CD4-positive, CD25-positive, alpha-beta regulatory T cell (primary cell): Measurements from ENCODE around the gene PMPCB. TPM values are rescaled to one million over a fixed set of nuclear protein-coding genes. Genes with fewer than 3 reads are reported as not detected.

ENCODE experiments used
- ATAC-seq, 2 donors: fragments of 150-1000 bp; cut with Tn5 transposase; one replicate each; pipeline ENCODE4 v1.10.0; 2021; ENCODE audit warnings: low read depth in 2 of 2, moderate number of reproducible peaks in 2 of 2, moderate library complexity in 1 of 2
- DNase-seq, 3 donors: peaks; one replicate each; pipeline versions ENCODE4 v3.0.0 to v3.0.0-alpha.2; 2012 to 2022; ENCODE audit warnings: mixed read lengths in 1 of 3
- H3K27ac ChIP-seq: one replicate; pipeline ENCODE4 v1.7.0; 2013; ENCODE audit warnings: mild to moderate bottlenecking, low read length; ENCODE audit not compliant: insufficient read depth, poor library complexity, severe bottlenecking
- H3K27me3 ChIP-seq: one replicate; pipeline ENCODE4 v1.7.0; 2013; ENCODE audit warnings: low read length; ENCODE audit not compliant: control insufficient read depth, insufficient read depth
- H3K36me3 ChIP-seq: one replicate; pipeline ENCODE4 v1.7.0; 2013; ENCODE audit warnings: mild to moderate bottlenecking, low read length, moderate library complexity; ENCODE audit not compliant: control insufficient read depth, insufficient read depth
- H3K4me1 ChIP-seq: 2 replicates; pipeline ENCODE4 v1.7.0; 2013; ENCODE audit warnings: mild to moderate bottlenecking, low read length; ENCODE audit not compliant: insufficient read depth, control insufficient read depth, poor library complexity, severe bottlenecking
- H3K4me3 ChIP-seq: one replicate; pipeline ENCODE4 v1.7.0; 2013; ENCODE audit warnings: low read depth, mild to moderate bottlenecking, low read length, moderate library complexity
- H3K9me3 ChIP-seq, 2 experiments: 1 replicate in 1 of 2; 2 replicates in 1 of 2; pipeline ENCODE4 v1.7.0; 2013; ENCODE audit warnings: low read length in 2 of 2, mild to moderate bottlenecking in 1 of 2, moderate library complexity in 1 of 2; ENCODE audit not compliant: control insufficient read depth in 2 of 2
- H3K27ac Mint-ChIP-seq, 3 donors: one replicate each; pipeline ENCODE4 v1.8.0; 2020 to 2022; ENCODE audit warnings: mild to moderate bottlenecking in 3 of 3, mixed read lengths in 3 of 3, moderate library complexity in 2 of 3
- H3K27me3 Mint-ChIP-seq: one replicate; pipeline ENCODE4 v1.8.0; 2022; ENCODE audit warnings: mild to moderate bottlenecking, mixed read lengths
- H3K36me3 Mint-ChIP-seq: one replicate; pipeline ENCODE4 v1.8.0; 2020; ENCODE audit warnings: mixed read lengths
- H3K4me1 Mint-ChIP-seq, 4 donors: one replicate each; pipeline ENCODE4 v1.8.0; 2020 to 2022; ENCODE audit warnings: mixed read lengths in 4 of 4, mild to moderate bottlenecking in 1 of 4
- H3K4me3 Mint-ChIP-seq, 4 donors: one replicate each; pipeline ENCODE4 v1.8.0; 2020 to 2022; ENCODE audit warnings: mild to moderate bottlenecking in 4 of 4, mixed read lengths in 4 of 4, moderate library complexity in 3 of 4
- H3K9me3 Mint-ChIP-seq, 7 donors: one replicate each; pipeline ENCODE4 v1.8.0; 2020 to 2022; ENCODE audit warnings: mixed read lengths in 7 of 7, mild to moderate bottlenecking in 3 of 7, moderate library complexity in 2 of 7
- polyA plus RNA-seq, 4 donors: library from polyadenylated mRNA; unstranded; fragments of 300-500 nt; fragmentation: Illumina TruSeq; gene quantifications; one replicate each; pipeline ENCODE4 v1.2.3, GENCODE V29; 2021
- total RNA-seq: library from RNA; stranded (reverse); gene quantifications from one replicate; pipeline ENCODE4 v1.2.3, GENCODE V29; 2022

PMPCB gene
- total and polyA plus RNA-seq, 5 donors from 2014 or later = 85.5 to 89.7 (median 87.4) TPM

DNA sequence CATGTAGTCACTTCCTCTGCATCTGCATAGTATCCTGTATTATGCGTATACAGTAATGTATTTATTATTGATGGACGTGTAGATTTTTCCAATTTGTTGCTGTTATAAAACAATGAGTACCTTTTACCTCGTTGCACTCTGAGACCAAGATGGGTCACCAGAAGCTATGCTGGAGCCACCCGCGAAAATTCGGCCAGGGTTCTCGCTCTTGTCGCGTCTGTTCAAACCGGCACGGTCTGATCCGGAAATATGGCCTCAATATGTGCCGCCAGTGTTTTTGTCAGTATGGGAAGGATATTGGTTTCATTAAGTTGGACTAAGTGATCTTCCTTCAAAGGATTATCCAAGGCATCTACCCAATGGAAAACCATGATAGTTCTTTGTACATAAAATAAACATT lies 51.2 kb downstream of the PMPCB start:
- Mint-ChIP-seq H3K4me3 (peak overlapping the region; percentile 93 to 100 (median 100)), H3K9me3 (no peaks in the 10 kb centered on the region), H3K36me3 (peaks cover 13% of the 10 kb centered on the region), H3K27me3 (peaks cover 4% of the 10 kb centered on the region), H3K27ac (peak overlapping the region in 2 of 3 donors; percentile 98), H3K4me1 (peaks cover 29 to 84% (median 63%) of the 10 kb centered on the region in 4 donors)
- peaks cover 56% of the 10 kb centered on the region for H3K4me1 ChIP-seq
- H3K27ac ChIP-seq = peak overlapping the region; percentile 90
- H3K36me3 ChIP-seq = peaks cover 19% of the 10 kb centered on the region
- DNase-seq = peak in 1 of 3 donors; percentile 24
- H3K27me3 ChIP-seq = no peaks in the 10 kb centered on the region
- ATAC-seq = no peak
- H3K4me3 ChIP-seq = peak overlapping the region; percentile 97
- H3K9me3 ChIP-seq = no peaks in the 10 kb centered on the region

DNA sequence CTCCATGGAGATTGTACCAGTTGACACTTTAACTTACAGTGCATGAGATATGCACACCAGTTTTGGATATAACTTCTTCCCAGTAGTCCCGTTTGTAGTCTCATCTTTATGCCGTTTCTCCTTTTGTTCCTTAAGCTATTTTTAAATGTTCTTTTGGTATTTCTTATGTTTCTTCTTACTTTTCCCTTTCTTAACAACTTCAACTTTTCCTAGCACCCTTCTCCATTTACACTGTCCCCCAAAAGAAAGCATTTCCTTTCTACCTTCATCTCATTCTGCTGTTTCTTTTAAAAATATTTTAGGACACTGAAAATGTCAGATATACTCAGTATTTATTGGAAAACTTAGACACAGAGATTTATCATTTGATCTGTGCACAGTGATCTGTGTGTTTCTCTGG lies 51.7 kb downstream of the PMPCB start:
- Mint-ChIP-seq H3K4me1 (peaks cover 29 to 79% (median 59%) of the 10 kb centered on the region in 4 donors), H3K9me3 (no peaks in the 10 kb centered on the region), H3K27me3 (peaks cover 4% of the 10 kb centered on the region), H3K4me3 (peak overlapping the region; percentile 93 to 100 (median 100)), H3K36me3 (peaks cover 13% of the 10 kb centered on the region), H3K27ac (peak overlapping the region in 2 of 3 donors; percentile 53 to 98)
- Histone ChIP-seq H3K4me1 (peaks cover 51% of the 10 kb centered on the region), H3K27me3 (no peaks in the 10 kb centered on the region), H3K27ac (no peak overlapping the region), H3K4me3 (peak overlapping the region; percentile 97), H3K9me3 (no peaks in the 10 kb centered on the region), H3K36me3 (peaks cover 19% of the 10 kb centered on the region)
- DNase-seq (no peak), ATAC-seq (no peak)

DNA sequence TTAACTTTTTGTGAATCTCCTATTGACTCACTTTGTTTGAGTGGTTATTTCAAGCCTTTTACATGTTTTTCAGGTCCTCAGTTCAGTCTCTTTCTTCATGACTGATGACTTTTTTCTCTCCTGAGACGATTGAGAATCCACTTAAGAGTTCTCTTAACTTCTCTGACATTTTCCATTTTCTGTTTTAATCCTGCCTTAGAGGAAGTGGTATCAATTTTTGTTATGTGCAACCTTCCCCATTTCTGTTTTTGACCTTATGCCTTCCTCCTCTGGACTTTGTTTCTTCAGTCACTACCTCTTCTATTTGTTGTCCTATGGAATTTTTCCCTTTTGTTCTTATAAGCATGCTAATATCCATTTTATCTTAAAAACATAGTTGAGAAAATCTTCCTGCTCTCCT lies 52.6 kb downstream of the PMPCB start:
- Histone ChIP-seq H3K4me3 (peak overlapping the region; percentile 52), H3K4me1 (peaks cover 49% of the 10 kb centered on the region), H3K9me3 (no peaks in the 10 kb centered on the region), H3K27ac (no peak overlapping the region), H3K27me3 (no peaks in the 10 kb centered on the region), H3K36me3 (peaks cover 22% of the 10 kb centered on the region)
- DNase-seq = no peak
- Mint-ChIP-seq H3K27ac (peak overlapping the region; percentile 60 to 98 (median 81)), H3K27me3 (peaks cover 1% of the 10 kb centered on the region), H3K4me3 (peak overlapping the region; percentile 93 to 100 (median 100)), H3K36me3 (peaks cover 13% of the 10 kb centered on the region), H3K9me3 (no peaks in the 10 kb centered on the region), H3K4me1 (peaks cover 26 to 74% (median 55%) of the 10 kb centered on the region in 4 donors)
- ATAC-seq = no peak

Other genes starting within 250 kb of the PMPCB start
- not detected for gene FBXL13, start 222.6 kb upstream of the PMPCB start, total RNA-seq
- gene FBXL13, start 222.6 kb upstream of the PMPCB start, polyA plus RNA-seq = under 1 TPM in 2 of 4 donors, not detected in 2; 0.19 to 0.42 TPM
- gene ARMC10, start 222.3 kb upstream of the PMPCB start, total RNA-seq = 16.3 TPM
- 10 to 100 TPM; 36.7 to 51.2 (median 44.5) TPM for gene ARMC10, start 222.3 kb upstream of the PMPCB start, polyA plus RNA-seq
- gene NAPEPLD, start 148.3 kb upstream of the PMPCB start, total RNA-seq = 6.4 TPM
- 10 to 100 TPM in 2 of 4 donors, 1 to 10 TPM in 2; 6.8 to 11.2 (median 9.6) TPM for gene NAPEPLD, start 148.3 kb upstream of the PMPCB start, polyA plus RNA-seq
- gene DNAJC2, start 47.3 kb downstream of the PMPCB start, total RNA-seq = 63.1 TPM
- gene DNAJC2, start 47.3 kb downstream of the PMPCB start, polyA plus RNA-seq = 10 to 100 TPM; 17.3 to 23.7 (median 19.9) TPM
- 84.3 TPM for gene PSMC2, start 50.2 kb downstream of the PMPCB start, total RNA-seq
- 100 to 1,000 TPM; 153 to 214 (median 179) TPM for gene PSMC2, start 50.2 kb downstream of the PMPCB start, polyA plus RNA-seq
- gene SLC26A5, start 148.8 kb downstream of the PMPCB start, total RNA-seq = not detected
- under 1 TPM in 1 of 4 donors, not detected in 3; 0.44 TPM for gene SLC26A5, start 148.8 kb downstream of the PMPCB start, polyA plus RNA-seq